Endothelial cell of umbilical vein (primary cell): Measurements from ENCODE around the gene SPART.

Experiments
- CTCF ChIP-seq, 2 donors: IDR thresholded peaks; 1 replicate in 1 of 2; 2 replicates in 1 of 2; pipeline ENCODE4 v1.5.1; 2011; ENCODE audit warnings: low read length in 2 of 2, mild to moderate bottlenecking in 2 of 2, moderate library complexity in 2 of 2, control low read depth in 1 of 2, inconsistent platforms in 1 of 2, low read depth in 1 of 2; ENCODE audit not compliant: insufficient read depth in 1 of 2; ENCODE audit errors: extremely low read depth in 1 of 2
- EZH2 ChIP-seq: IDR thresholded peaks from 2 replicates; pipeline ENCODE4 v1.6.1; 2012; ENCODE audit warnings: borderline replicate concordance, low read depth, mild to moderate bottlenecking, moderate library complexity, low read length, inconsistent platforms; ENCODE audit not compliant: severe bottlenecking
- FOS ChIP-seq: IDR thresholded peaks from 2 replicates; pipeline ENCODE4 v1.6.1; 2011; ENCODE audit warnings: mild to moderate bottlenecking, low read length, moderate library complexity, borderline replicate concordance; ENCODE audit not compliant: insufficient read depth
- GATA2 ChIP-seq: IDR thresholded peaks from 2 replicates; pipeline ENCODE4 v1.7.0; 2011; ENCODE audit warnings: low read depth, mild to moderate bottlenecking, moderate library complexity, mixed read lengths, low read length; ENCODE audit not compliant: insufficient read length, insufficient read depth
- JUN ChIP-seq: IDR thresholded peaks from 2 replicates; pipeline ENCODE4 v1.6.1; 2011; ENCODE audit warnings: borderline replicate concordance, low read depth; ENCODE audit not compliant: insufficient read length, insufficient read depth
- POLR2A ChIP-seq: IDR thresholded peaks from 2 replicates; pipeline ENCODE4 v1.6.1; 2012; ENCODE audit warnings: low read depth, mild to moderate bottlenecking, control low read depth, low read length
- POLR2AphosphoS5 ChIP-seq: IDR thresholded peaks from 2 replicates; pipeline ENCODE4 v1.6.1; 2012; ENCODE audit warnings: low read depth, mild to moderate bottlenecking, control low read depth, low read length, moderate library complexity; ENCODE audit not compliant: insufficient read depth
- TF ChIP-seq, protein P1 (sequence below): IDR thresholded peaks from 2 replicates; pipeline ENCODE4 v1.6.1; 2011; ENCODE audit not compliant: insufficient read depth, insufficient read length

DNA sequence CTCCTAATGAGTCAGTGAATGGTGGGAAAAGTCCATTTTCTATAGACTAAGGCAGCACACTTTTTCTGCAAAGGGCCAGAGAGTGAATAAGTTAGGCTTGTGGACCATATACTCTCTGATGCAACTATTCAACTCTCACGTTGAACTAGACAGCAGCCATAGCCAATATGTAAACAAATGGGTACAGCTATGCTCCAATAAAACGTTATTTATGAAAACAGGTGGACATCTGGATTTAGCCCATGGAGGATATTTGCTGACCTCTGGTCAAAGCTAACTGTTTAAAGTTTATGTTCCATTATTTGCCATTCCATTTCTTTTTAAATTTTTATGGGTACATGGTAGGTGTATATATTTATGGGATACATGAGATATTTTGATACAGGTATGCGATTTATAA, 43.9 kb downstream of the SPART start:
- TF ChIP-seq CTCF (IDR thresholded peaks at IDR 0.05; ENCODE audit: extremely low read depth in 1 of 2, insufficient read depth in 1 of 2, low read depth in 1 of 2, low read length in 2 of 2) (no peak), POLR2A (no peak), JUN (no peak), EZH2 (no peak), GATA2 (no peak), FOS (no peak), POLR2AphosphoS5 (no peak)
- TF ChIP-seq, protein P1, sequence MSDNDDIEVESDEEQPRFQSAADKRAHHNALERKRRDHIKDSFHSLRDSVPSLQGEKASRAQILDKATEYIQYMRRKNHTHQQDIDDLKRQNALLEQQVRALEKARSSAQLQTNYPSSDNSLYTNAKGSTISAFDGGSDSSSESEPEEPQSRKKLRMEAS = no peak
